ENCODE measurements around the gene PDE10A.

GRCh38 chr6:165325609-165326008, 337.4 kb downstream of the PDE10A start:
- TF ChIP-seq, protein P1, sequence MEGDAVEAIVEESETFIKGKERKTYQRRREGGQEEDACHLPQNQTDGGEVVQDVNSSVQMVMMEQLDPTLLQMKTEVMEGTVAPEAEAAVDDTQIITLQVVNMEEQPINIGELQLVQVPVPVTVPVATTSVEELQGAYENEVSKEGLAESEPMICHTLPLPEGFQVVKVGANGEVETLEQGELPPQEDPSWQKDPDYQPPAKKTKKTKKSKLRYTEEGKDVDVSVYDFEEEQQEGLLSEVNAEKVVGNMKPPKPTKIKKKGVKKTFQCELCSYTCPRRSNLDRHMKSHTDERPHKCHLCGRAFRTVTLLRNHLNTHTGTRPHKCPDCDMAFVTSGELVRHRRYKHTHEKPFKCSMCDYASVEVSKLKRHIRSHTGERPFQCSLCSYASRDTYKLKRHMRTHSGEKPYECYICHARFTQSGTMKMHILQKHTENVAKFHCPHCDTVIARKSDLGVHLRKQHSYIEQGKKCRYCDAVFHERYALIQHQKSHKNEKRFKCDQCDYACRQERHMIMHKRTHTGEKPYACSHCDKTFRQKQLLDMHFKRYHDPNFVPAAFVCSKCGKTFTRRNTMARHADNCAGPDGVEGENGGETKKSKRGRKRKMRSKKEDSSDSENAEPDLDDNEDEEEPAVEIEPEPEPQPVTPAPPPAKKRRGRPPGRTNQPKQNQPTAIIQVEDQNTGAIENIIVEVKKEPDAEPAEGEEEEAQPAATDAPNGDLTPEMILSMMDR (IDR thresholded peaks at IDR 0.05) = no peak
- TF ChIP-seq POLR2AphosphoS5 (IDR thresholded peaks at IDR 0.05) = no peak
- no peak for TF ChIP-seq EP300 (IDR thresholded peaks at IDR 0.05)
- TF ChIP-seq POLR2A (IDR thresholded peaks at IDR 0.05) = no peak
